ENCODE data around the gene TNS1.
"Not testable (repeated sequence)": the region's sequence is repeated elsewhere in the genome, so short reads cannot be mapped to it uniquely, and the experiment has no call there.

TNS1 gene

GRCh38 chr2:217795706-217796465 lies 206.9 kb downstream of the TNS1 start:
- DNase-seq (ENCODE audit: low spot score), result no peak

DNA sequence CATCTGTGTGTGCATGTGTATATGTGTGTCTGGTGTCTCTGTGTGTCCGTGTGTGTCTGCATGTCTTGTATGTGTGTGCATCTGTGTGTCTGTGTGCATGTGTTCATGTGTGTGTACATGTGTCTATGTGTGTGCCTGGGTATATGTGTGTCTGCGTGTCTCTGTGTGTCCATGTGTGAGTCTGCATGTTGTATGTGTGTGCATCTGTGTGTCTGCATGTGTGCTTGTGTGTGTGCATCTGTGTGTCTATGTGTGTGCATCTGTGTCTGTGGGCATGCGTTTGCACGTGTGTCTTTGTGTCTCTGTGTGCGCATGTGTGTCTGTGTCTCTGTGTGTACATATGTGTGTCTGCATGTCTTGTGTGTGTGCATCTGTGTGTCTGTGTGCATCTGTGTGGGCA lies 207.7 kb downstream of the TNS1 start:
- DNase-seq (ENCODE audit: low spot score), result no peak

GRCh38 chr2:217794133-217794986 lies 208.4 kb downstream of the TNS1 start:
- no peak for DNase-seq (ENCODE audit: low spot score)

DNA sequence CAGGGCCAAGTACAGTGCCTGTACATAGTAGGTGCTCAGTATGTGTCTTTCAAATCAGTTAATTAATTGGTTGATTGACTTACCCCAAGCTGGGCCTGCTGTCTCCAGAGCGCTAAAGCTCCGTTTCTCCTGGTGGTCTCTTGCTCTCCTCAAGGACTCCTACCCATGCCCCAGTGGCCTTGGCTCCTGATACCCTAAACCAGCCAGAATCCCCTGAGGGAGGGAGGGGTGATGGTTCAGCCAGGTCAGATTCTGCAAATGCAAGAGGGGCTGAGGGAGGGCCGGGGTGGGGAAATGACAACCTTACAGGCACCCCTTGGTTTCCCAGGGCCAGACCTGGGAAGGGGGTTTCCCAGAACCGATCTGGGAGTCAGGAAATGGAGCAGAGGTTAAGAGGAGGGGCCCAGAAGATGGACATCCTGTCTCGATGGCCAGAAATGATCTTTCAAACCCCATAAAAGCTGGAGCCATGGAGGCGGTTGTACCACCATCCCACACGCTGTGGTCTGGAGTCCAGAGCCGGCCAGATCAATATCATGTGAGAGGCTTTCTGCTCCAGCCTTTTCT lies 209.1 kb downstream of the TNS1 start:
- DNase-seq (ENCODE audit: low spot score), result no peak

DNA sequence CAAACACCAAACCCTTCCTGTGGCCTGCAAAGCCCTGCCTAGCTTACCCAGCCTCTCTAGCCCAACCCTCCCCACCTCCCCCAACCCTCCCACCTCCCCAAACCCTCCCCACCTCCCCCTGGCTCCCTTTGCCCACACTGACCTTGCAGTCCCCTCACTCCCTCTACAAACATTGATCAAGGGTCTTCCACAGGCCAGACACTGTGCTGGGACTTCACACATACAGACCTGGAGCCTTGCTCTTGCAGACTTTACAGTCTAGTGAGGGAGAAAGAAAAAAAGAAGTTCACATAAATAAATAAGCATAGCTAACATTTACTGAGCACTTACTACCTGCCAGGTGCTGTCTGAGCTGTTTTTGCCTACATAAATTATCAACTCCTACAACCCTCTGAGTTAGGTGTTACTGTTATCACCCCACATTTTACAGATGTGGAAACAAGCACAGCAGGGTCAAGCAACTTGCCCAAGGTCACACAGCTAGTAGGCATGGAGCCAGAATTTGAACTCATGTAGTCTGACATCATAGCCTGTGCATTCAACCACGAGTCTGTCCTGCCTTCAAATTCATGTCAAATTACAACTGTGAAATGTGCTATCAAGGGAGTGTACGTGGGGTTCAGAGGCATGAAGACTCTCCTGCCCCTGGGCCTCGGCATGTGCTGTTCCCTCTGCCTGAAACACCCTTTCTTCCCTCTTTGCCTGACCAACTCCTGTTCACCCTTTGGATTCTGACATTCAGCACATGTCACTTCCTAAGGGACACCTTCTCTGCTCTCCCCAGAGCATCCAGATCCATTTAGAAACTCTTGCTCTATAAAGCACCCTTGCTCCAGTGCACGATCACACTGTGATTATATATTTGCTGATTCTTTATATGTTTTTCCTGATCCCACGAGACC lies 209.9 kb downstream of the TNS1 start:
- DNase-seq (ENCODE audit: low spot score), result no peak

- no peak for DNase-seq (ENCODE audit: low spot score)
Measured at GRCh38 chr2:217791551-217791950, 211.2 kb downstream of the TNS1 start.

- DNase-seq (ENCODE audit: low spot score), result peak; percentile 62
Measured at GRCh38 chr2:217790681-217791392, 212.0 kb downstream of the TNS1 start.

DNA sequence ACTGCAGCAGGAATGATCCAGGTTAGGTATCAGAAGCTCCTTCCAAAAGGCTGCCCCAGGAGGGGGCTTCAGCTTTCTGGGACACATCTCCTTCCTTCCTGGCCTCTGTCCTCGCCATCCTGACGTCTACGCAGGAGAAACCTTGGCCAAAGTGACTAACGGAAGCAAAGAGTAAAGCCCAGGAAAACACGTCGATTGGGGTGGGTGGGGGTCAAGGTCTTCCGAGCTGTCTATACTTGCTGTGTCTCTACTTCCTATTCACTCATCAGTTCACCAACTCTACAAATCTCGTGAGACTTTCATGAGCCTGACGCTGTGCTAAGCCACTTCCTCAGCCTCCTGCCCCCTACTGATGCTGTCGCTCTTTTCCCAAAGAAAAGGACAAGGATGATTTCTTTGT lies 212.6 kb downstream of the TNS1 start:
- DNase-seq (ENCODE audit: low spot score), result peak; percentile 36

DNA sequence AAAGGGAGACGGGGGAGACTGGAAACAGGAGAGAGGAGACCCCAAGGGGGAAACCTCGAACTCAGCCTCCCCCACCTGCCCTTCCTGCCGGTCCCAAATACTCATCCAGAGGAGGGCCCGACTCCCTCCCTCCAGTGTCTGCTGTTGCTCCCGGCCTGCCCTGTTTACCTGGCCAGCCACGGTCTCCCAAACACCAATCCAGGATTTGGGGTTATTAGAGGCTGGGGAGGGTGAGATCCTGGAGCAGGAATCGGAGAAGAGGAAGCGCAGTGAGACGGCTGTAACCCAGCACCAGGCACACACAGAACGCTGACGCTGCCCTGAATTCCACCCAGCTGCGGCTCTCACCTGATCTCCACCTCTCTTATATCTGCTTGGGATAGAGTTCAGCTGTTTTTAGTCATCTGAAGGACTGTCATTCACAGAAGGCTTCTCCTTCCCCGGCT lies 213.0 kb downstream of the TNS1 start:
- DNase-seq (ENCODE audit: low spot score), result no peak

GRCh38 chr2:217789003-217789735 lies 213.6 kb downstream of the TNS1 start:
- DNase-seq (ENCODE audit: low spot score), result peak; percentile 73

DNA sequence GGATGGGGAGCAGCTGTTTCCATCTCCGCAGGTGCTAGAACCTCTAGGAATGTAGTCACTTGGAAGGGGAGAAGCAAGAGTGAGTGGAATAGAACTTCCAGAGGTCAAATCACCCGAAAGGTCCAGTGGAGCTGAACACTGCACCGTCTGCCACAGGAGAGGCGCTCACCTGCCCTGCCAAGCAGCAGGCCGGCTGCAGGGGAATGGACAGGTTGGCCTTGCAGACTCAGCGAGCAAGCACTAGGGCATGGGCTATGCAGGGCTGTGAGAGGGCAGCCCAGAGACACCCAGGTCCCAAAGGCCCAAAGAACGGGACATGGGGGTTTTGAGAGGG lies 214.2 kb downstream of the TNS1 start:
- no peak for DNase-seq (ENCODE audit: low spot score)

DNA sequence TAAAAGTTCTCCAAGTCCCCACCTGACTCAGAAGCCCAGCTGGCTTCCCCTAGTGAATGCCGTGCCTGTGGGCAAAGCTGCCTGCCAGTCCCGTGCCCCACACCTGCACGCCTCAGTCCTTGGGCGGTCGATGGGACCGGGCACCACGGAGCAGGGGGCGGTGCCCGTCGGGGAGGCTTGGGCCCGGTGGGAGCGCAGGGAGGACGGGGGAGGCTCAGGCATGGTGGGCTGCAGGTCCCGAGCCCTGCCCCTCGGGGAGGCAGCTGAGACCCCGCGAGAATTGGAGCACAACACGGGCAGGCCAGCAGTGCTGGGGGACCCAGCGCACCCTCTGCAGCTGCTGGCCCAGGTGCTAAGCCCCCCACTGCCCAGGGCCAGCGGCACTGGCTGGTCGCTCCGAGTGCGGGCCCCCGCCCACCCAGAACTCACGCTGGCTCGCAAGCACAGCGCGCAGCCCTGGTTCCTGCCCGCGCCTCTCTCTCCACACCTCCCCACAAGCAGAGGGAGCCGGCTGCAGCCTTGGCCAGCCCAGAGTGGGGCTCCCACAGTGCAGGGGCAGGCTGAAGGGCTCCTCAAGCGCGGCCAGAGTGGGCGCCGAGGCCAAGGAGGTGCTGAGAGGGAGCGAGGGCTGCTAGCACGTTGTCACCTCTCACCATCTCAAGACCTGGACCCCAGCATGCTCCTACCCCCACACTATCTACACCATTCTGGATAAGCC lies 215.5 kb downstream of the TNS1 start:
- DNase-seq (ENCODE audit: low spot score), result no peak

- DNase-seq (ENCODE audit: low spot score), result not testable (repeated sequence)
Measured at GRCh38 chr2:217786560-217786959, 216.2 kb downstream of the TNS1 start.

- peak; percentile 68 for DNase-seq (ENCODE audit: low spot score)
Measured at GRCh38 chr2:217785544-217786045, 217.2 kb downstream of the TNS1 start.

- no peak for DNase-seq (ENCODE audit: low spot score)
Measured at GRCh38 chr2:217784996-217785543, 217.7 kb downstream of the TNS1 start.

DNA sequence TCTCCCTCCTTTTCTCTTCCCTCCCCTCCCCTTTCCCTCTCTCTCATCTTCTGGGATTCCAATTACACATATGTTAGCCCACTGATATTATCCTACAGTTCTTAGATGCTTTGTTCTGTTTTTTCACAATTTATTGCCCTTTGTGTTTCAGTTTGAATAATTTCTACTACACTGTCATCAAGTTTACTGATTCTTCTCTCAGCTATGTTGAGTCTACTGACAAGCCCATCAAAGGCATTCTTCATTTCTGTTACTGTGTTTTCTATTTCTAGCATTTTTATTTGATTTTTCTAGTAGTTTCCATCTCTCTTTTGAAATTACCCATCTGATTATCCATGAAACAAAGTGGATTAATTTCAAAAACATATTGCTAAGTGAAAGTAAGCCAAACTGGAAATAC lies 219.6 kb downstream of the TNS1 start:
- DNase-seq (ENCODE audit: low spot score), result no peak

- DNase-seq (ENCODE audit: low spot score), result no peak
Measured at GRCh38 chr2:217777906-217778305, 224.9 kb downstream of the TNS1 start.

- DNase-seq (ENCODE audit: low spot score), result no peak
Measured at GRCh38 chr2:217776631-217777030, 226.2 kb downstream of the TNS1 start.

DNA sequence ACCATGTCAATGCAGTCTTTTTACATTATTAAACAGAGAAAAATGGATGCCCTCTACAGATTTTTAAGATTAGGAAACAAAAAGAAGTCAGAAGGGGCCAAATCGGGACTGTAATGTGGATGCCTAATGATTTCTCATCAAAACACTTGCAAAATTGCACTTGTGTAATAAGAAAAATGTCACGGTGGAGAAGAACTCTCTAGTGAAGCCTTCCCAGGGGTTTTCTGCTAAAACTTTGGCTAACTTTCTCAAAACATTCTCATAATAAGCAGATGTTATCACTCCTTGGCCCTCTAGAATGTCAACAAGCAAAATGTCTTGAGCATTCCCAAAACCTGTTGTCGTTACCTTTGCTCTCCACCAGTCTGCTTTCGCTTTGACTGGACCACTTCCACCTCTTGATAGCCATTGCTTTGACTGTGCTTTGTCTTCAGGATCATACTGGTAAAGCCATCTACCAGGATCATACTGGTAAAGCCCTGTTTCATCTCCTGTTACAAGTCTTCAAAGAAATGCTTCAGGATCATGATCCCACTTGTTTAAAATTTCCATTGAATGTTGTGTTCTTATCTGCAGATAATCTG lies 226.8 kb downstream of the TNS1 start:
- DNase-seq (ENCODE audit: low spot score), result no peak
